ENCODE data around the gene ATP11B.

ATP11B gene

DNA sequence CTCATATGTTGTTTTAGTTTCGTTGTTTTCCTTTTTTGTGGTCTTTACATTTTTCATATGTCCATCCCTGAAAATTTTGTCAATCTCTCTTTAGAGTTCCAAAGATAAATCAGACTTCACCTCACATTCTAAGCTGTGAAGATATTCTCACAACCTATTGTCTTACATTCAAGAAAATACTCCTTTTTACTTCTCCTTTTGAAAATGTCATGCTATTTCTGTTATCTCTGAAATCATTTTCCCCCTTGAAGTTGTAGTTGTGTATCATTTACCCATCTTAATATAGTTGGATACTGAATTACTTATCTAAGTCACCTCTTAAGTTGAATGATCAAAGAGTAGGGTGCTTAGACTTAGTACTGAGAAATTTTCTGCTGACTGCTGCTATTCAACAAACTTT lies 112.7 kb downstream of the ATP11B start:
- FAIRE-seq: peak; percentile 73
- DNase-seq (ENCODE audit: insufficient read length, low spot score): no peak

DNA sequence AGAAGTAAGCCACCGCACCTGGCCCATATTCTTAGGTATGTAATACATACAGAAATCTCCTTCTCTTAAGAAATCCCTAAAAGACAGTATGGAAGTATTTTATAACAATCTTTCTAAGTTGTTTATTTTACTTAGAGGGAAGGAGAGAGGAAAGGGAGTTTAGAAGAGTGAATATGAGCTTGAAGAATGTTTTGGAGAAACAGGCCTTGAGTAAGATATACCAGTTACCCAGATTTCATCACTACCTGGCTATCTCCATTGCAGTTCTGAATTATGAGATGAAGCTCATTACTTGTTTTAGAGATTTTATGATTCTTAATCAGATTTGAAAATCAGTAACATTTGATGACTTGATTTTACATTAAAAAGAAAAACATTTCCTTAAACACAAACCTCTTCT lies 115.2 kb downstream of the ATP11B start:
- FAIRE-seq (peak; percentile 33), DNase-seq (ENCODE audit: insufficient read length, low spot score) (no peak)

DNA sequence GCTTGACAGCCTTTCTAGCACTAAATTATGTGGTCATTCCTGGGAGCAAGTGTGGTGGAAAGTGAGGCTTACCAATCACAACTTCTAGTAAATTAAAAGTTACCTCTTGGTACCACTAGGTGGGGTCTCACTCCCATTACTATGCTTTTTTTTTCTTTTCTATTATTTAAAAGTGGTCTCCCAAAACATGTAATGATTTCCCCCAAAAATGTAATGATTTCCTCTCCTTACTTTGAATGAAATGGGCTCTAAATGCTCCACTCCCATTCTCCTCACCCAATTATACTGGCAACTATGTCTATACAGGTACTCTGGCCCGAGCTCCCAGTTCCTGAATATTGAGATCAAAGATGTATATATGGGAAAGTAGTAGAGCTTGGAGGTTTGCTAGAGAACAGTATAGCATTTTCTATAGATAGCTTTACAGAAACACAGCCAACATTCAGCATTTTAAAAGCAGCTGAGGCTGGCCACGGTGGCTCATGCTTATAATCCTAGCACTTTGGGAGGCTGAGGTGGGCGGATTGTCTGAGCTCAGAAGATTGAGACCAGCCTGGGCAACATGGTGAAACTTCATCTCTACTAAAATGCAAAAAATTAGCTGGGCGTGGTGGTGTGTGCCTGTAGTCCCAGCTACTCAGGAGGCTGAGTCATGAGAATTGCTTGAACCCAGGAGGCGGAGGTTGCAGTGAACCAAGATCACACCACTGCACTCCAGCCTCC lies 116.2 kb downstream of the ATP11B start:
- DNase-seq (ENCODE audit: insufficient read length, low spot score) (no peak), FAIRE-seq (no peak)

DNA sequence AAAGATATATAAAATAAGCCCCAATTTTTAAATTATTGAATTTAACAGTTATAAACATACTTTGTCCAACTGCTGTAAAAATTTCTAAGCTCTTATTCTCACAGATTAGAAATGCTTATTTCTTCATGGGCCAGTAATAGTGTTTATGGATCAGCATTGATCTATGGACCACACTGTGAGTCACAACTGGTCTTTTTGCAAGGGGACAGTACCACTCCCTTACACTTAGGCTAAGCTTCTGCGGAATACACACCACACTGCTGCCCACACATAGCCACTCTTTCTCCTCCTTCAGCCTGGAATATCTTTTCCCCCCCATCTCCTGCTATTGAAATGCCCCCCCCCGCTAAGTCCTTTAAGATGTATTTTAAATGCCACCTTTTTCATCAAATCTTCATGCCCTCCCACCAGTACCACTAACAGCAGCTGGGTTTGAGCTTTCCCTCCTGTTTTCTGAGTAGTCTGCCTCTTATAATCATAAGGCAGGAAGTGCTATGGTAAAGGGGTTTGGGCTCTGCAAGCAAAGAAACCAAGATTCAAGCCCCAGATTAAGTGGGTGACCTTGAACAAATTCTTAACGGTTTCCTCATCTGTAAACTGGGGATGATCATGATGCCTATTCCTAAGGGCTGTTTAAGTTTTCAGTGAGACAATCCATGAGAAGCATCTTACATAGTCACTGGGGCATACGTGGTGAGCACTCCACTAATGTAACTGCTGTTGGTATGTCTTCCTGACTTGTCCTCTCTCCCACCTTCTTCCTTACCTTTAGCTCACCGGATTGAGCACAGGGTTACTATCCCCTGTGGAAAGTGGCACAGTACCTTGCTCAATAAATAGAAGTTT lies 117.9 kb downstream of the ATP11B start:
- FAIRE-seq (no peak), DNase-seq (ENCODE audit: insufficient read length, low spot score) (no peak)

DNA sequence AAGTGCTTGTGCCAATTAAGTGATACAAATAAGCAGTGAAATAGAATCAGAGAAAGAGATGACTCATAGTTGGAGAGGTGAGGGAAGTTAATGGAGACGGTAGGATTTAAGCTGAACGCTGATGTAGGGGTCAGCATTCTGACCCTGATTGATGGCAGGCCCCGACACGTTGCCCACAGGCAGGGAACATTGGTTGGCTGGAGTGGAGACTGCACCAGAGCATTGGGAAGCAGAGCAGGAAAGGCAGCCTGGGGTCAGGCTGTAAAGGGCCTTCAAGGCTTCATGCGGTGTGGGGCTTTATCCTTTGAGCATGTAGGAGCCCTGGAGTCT lies 118.4 kb downstream of the ATP11B start:
- FAIRE-seq (no peak), DNase-seq (ENCODE audit: insufficient read length, low spot score) (no peak)

DNA sequence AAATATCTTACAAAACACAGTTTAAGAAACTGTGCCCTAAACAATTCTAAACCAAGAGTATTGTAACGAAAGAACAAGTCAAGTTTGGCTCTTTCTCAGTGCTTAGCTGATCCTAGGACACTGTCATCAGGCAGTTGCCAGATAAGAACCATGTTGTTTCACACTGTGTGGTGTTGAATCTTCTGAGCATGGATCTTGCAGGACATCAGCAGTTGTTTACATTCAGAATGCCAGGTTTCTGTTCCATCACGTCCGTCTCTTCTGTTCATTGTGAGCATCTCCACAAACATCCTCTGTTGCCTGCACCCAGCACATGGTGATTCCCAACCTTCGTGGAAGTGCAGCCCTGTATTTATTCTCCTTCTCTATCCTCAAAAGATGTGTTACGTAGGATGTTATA lies 119.2 kb downstream of the ATP11B start:
- no peak for FAIRE-seq
- DNase-seq (ENCODE audit: insufficient read length, low spot score): no peak

DNA sequence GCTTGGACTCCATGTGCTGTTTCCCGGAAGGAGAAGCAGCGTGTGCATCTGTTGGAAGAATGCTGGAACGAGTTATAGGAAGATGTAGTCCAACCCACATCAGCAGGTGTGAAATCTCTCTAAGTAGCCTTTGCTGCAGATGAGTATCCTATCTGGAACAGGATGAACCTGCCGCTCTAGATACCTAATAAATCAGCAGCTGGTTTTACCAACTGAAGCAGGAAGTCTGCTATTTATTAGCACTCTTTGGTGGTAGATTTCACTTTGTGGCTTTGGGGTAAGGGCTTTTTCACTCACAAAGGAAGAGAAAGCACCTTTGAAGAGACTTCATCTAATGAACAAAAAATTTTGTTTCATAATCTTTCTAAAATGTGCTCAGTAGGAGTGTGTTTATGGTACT lies 120.6 kb downstream of the ATP11B start:
- DNase-seq (ENCODE audit: insufficient read length, low spot score): peak; percentile 27
- peak; percentile 79 for FAIRE-seq

DNA sequence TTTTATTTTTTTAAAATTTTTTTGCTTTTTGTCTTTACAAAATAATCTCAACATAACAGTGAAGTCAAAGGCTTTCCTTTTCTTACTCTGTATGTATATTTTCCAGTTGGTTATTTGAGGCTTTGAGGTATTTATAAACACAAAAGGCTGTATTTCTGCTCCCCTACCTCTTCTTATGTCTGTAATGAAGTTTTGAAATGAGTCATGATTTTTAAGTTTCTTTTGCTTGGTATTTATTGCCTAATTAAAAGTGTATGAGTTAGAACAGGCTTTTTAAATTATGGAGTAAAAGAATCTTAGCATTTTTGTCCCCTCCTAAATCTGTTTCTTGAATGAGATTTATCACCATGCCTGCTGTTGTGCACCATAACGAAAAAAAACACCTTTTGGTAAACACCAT lies 121.0 kb downstream of the ATP11B start:
- DNase-seq (ENCODE audit: insufficient read length, low spot score) (no peak), FAIRE-seq (no peak)

DNA sequence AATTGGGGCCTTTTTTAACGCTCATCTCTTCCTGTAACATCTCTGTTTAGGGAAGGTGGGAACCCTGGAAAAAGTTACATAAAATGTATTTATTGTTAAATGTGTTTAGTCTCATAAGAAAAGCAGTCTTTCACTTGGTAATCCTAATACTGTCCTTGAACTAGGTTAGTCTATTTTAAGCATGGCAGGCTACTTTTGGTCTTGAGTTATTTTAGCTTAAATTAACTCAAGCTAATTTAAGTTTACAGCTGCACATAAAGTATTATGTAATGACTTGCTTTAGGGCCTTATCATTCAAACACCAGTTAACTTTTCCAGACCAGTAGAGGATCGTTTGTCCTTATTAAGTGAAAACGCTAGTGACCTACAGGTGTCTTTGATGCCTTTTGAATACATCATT lies 123.8 kb downstream of the ATP11B start:
- FAIRE-seq (no peak), DNase-seq (ENCODE audit: insufficient read length, low spot score) (no peak)

DNA sequence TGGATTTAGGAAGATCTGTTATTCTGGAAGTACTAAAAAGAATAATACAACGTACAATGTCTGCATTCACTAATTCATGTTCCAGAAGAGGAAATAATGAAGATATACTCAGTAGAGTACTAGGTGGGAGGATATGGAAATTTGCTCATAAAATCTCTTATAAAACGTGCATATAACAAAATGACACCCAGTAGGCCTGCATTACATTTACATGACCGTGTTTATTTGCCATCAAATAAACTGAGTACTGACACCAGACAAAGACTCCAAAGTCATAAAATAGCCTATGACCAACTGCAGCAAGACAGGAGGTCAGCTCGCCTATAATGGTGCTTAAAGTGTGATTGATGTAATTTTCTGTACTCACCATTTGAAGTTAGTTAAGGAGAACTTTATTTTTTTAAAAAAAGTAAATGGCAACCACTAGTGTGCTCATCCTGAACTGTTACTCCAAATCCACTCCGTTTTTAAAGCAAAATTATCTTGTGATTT lies 126.6 kb downstream of the ATP11B start:
- no peak for DNase-seq (ENCODE audit: insufficient read length, low spot score)
- FAIRE-seq: no peak

DNA sequence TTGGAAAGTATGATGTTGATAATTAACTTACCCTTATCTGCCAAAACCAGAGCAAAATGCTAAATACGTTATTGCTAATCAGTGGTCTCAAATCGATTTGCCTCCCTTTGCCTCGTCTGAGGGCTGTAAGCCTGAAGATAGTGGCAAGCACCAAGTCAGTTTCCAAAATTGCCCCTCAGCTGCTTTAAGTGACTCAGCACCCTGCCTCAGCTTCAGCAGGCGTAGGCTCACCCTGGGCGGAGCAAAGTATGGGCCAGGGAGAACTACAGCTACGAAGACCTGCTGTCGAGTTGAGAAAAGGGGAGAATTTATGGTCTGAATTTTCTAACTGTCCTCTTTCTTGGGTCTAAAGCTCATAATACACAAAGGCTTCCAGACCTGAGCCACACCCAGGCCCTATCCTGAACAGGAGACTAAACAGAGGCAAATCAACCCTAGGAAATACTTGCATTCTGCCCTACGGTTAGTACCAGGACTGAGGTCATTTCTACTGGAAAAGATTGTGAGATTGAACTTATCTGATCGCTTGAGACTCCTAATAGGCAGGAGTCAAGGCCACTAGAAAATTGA lies 127.3 kb downstream of the ATP11B start:
- DNase-seq (ENCODE audit: insufficient read length, low spot score): no peak
- FAIRE-seq: no peak

DNA sequence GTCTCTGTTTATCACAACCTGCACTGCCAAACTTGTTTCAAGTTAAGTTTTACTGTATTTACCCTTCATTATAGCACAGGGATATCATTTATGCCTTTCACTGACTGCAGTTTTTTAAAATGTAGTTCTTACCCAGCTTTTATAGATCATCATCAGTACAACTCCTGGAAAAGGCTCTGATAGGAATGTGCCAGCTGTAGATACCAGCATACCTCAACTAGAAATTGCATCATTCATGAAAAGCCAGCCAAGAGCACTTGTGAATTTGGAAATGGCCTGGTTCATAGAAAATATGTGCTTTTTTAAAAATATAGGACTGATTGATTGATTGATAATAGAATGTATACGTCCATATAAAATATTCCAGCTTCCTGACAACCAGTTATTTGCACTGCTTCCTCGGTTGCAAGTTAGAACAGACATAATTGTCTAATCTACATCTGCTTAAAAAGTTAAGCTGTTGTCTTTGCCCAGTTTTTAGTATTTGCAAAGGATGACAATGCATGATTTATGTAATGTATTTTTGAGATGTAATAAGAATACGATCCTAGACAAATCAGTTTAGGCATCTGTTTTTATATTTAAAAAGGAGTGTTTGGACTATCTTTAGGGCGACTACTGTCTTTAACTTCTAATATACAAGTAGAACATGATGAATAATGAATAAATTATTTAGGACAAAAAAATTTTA lies 128.5 kb downstream of the ATP11B start:
- no peak for FAIRE-seq
- no peak for DNase-seq (ENCODE audit: insufficient read length, low spot score)

DNA sequence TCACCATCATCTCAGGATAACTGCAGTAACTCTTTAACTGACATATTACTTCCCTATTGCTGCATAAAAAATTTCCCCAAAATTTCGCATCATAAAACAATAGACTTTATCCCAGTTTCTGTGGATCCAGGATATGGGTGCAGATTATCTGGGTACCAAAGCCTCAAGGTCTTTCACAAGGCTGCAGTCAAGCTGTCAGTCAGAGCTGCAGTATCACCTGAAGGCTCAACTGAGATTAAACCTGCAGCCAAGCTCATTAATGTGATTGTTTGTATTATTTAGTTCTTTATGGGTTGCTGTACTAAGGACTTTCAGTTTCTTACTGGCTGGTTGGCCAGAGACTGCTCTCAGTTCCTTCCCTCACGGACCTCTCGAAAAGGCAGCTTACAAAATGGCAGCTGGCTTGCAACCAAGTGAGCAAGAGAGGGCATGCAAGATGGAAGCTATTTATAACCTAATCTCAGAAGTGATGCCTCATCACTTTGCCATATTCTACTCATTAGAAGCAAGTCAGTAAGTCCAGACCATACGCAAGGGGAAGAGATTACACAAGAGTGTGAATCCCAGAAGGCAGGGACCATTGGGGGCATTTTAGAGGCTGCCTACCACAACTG lies 132.1 kb downstream of the ATP11B start:
- FAIRE-seq: peak; percentile 99
- DNase-seq (ENCODE audit: insufficient read length, low spot score): peak; percentile 14

DNA sequence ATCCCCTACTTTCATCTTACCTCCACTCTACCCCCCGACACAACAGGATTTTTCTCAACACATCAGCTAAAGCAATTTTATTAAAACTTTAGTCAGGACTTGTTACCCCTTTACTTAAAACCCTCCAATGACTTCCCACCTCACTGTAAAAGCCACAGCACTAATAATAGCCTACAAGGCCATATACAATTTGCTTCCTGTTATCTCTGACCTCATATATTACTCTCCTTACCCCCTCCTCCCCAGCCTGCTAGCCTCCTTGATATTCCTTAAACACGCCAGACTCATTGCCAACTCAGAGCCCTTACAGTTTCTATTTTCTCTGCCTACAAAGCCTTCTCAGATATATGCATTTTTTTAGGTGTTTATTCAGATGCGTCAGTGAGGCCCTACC lies 132.6 kb downstream of the ATP11B start:
- DNase-seq (ENCODE audit: insufficient read length, low spot score): no peak
- peak; percentile 33 for FAIRE-seq

DNA sequence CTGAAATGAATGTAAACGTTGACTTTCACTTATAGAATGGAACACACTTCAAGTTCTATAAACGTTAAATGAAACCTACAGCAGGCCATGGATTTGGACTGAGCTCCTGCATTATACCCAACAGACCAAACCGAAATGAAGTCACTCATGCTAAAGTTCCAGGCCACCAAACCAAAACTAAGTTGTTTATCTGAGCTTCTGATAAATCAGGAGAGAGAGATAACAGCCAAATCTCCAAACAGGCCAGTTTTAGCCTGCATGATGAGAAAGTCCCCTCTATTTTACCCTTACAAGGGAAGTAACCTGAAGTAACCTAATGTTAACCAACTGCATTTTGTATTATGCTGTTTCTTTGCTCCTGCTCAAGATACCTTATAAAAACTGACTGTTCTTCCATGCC lies 142.5 kb downstream of the ATP11B start:
- DNase-seq (ENCODE audit: insufficient read length, low spot score): no peak
- FAIRE-seq: no peak

DNA sequence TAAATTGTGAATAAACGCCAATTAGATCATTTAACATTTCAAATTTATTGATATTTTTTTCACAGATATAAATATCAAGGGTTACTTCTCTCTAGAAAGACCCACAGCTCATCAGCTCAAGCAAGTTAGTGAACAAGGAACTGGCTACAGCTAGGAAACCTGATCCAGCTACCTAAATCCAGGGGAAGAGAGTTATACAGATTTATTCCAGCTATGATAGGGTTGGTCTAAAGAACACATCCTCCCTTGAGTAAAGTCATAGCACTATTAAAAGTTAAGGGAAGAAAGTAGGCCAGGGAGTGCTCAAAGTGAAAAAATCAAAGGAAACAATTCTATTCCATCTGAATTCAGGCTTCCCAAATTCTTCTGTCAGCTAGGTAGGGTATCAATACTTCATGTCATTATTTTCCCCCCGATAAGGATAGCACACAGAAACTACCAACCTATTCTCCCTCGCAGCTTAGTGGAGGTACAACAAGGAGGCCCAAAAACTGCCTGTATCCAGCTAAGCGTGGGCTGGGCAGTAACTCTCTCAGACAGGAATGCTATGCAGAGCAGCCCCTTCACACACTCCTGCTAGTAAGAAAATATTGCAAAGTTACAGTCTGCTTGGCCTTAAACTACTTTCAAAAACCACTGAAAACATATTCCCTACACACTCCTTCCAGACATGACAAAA lies 143.1 kb downstream of the ATP11B start:
- FAIRE-seq (no peak), DNase-seq (ENCODE audit: insufficient read length, low spot score) (no peak)

DNA sequence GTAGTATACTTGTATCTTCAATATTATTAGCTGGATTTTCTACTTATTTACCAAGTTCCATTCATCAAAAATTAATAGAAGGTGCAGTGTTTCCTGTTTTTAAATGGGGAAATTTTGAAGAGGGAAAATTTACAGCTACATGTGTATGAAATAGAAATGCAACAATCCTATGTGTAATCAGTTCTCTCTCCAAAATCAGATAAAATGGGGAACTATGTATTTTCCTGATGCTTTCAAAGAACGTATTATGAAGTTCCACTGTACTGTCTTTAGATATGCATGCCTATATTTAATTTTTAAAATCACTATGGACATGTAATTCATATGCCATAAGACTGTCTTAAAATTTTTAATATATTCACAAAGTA lies 143.6 kb downstream of the ATP11B start:
- FAIRE-seq: no peak
- no peak for DNase-seq (ENCODE audit: insufficient read length, low spot score)

DNA sequence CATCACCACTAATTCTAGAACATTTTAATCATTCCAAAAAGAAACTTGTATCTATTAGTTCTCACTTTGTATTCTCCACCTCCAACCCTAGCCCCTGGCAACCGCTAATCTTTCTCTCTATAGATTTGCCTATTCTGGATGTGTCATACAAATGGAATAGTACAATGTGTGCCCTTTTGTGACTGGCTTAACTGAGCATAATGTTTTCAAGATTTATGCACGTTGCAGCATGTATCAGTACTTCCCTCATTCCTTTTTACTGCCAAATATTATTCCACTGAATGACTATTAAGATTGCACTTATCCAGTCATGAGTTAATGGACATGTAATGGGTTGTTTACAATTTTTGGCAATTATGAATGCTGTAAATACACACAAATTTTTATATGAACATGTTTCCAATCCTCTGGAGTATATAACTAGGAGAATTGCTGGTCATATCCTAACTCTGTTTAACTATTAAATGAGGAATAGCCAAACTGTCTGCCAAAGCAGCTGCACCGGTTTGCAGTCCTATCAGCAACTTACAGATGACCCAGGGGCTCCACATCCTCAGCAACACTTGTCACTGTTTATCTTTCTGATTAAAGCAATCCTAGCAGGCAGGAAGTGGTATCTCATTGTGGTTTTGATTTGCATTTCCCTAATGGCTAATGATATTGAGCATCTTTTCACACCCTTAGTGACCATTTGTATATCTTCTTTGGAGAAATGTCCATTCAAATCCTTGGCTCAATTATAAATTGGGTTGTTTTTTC lies 144.2 kb downstream of the ATP11B start:
- FAIRE-seq (peak; percentile 56), DNase-seq (ENCODE audit: insufficient read length, low spot score) (no peak)

DNA sequence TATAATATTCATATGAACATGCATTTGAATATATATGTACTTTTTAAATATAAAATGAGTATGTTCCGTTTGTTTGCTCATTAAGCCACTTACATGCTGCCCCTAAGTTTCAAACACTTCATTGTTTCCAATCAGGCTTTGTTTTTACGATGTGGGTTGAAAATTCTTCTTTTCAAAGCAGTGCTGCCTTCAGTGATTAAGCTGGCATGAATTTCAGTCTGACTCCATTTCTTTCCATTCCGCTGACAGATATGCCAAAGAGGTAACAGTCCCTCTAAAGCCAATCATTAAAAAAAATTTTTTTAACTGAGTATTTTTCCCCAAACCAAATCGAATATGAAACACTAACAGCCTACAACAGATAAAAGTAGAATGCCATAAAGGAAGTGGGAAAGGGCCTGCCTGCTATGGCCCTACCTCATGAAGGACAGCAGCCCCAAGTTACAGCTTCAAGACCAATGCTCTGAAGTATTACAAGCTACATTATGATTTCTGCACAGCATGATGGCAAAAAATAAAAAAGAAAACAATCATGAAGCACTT lies 147.0 kb downstream of the ATP11B start:
- FAIRE-seq: no peak
- no peak for DNase-seq (ENCODE audit: insufficient read length, low spot score)

Data from GM19239 (cell line).